ENCODE data around the gene ABHD12B. TPM values are rescaled to one million over a fixed set of nuclear protein-coding genes. Genes with fewer than 3 reads are reported as not detected.

ABHD12B gene
- total RNA-seq, 2 experiments from 2014 or later: not detected

DNA sequence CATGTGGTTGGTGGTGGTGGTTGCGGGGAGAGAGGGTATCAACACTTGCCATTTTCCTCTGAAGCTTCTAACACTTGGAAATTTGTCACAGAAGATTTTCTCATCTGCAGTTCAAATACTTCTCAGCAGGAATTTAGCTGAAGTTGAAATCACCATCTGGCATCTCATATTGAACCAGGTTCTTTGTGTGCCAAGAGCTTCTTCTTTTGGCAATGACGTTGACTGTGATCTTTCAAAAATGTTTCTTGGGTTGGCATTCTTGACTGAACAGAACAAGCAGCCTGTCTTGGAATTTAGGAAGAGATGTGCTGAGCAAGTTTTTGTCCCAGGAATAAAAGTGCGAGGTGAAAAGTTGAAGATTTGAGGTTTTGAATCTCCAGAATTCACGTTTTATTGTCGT is 32.2 kb upstream of the ABHD12B start:
- H3K4me1 Mint-ChIP-seq (ENCODE audit: low read depth): peaks cover 37% of the 10 kb centered on the region

DNA sequence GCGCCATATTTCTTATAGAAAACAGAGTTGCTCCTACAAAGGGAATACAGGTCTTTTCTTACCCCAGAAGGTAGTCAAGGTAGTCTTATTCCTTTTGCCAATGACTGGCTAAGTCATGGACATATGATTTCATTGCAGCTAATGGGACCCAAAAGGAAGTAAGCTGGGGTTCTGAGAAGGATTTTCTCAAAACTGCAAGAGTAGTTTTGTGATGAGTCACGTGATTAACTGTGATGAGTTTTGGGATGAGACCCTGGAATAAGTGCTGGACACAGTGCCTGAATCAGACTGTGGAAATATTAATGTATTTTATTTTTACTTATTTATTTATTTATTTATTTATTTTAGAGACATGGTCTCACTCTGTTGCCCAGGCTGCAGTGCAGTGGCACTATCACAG is 27.5 kb upstream of the ABHD12B start:
- H3K27ac Mint-ChIP-seq: no peak overlapping the region
- ChIA-PET CTCF (no interaction called here), POLR2A (no interaction called here)
- no peak for ATAC-seq
- peaks cover 21% of the 10 kb centered on the region for H3K4me1 Mint-ChIP-seq (ENCODE audit: low read depth)
- peaks cover 9% of the 10 kb centered on the region for H3K27me3 Mint-ChIP-seq (ENCODE audit: low read depth)
- no peaks in the 10 kb centered on the region for H3K36me3 Mint-ChIP-seq (ENCODE audit: low read depth)
- H3K9me3 Mint-ChIP-seq (ENCODE audit: insufficient read depth): no peaks in the 10 kb centered on the region
- H3K4me3 Mint-ChIP-seq: no peak overlapping the region
- no peak for DNase-seq

More for the DNA sequence above, 32.2 kb upstream of the ABHD12B start:
- no peak for ATAC-seq
- no peak overlapping the region for H3K27ac Mint-ChIP-seq
- ChIA-PET POLR2A (interaction anchor here (1.0 to 1.6 kb wide), 2 partner anchors 10 to 20 kb away, joined by 4 to 6 read pairs; no protein-coding TSS in a partner anchor), CTCF (interaction anchor here (1.2 to 2.9 kb wide), 4 partner anchors 10 to 54 kb away, joined by 3 to 21 read pairs (median 4); no protein-coding TSS in a partner anchor)
- no peaks in the 10 kb centered on the region for H3K27me3 Mint-ChIP-seq (ENCODE audit: low read depth)
- no peaks in the 10 kb centered on the region for H3K36me3 Mint-ChIP-seq (ENCODE audit: low read depth)
- no peak overlapping the region for H3K4me3 Mint-ChIP-seq
- H3K9me3 Mint-ChIP-seq (ENCODE audit: insufficient read depth): no peaks in the 10 kb centered on the region
- DNase-seq: no peak

DNA sequence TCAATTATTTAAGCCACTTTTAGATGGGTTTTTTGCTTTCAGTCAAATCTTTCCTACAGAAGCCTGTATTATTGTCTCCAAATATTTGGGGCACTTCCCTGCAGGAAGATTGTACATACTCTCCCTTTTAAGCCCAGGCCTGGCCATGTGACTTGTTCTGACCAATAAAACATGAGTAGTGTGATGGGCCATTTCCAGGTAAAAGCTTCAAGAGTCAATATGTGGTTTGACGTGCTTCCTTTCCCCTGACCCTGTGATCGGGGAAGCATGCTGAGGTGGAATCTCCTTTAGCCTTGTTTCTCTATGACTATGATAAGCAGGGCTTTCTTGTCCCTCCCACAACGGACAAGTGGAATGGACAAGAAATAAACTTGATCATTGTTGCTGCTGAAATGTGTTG is 26.7 kb upstream of the ABHD12B start:
- Mint-ChIP-seq H3K36me3 (ENCODE audit: low read depth) (no peaks in the 10 kb centered on the region), H3K9me3 (ENCODE audit: insufficient read depth) (no peaks in the 10 kb centered on the region), H3K4me1 (ENCODE audit: low read depth) (peaks cover 14% of the 10 kb centered on the region), H3K4me3 (no peak overlapping the region), H3K27me3 (ENCODE audit: low read depth) (peaks cover 9% of the 10 kb centered on the region), H3K27ac (no peak overlapping the region)
- CTCF ChIA-PET: interaction anchor here (1.4 kb wide), 2 partner anchors 12 to 27 kb away, joined by 3 to 4 read pairs; no protein-coding TSS in a partner anchor
- ATAC-seq (no peak), DNase-seq (no peak)
- POLR2A ChIA-PET: no interaction called here

- Mint-ChIP-seq H3K36me3 (ENCODE audit: low read depth) (no peaks in the 10 kb centered on the region), H3K4me1 (ENCODE audit: low read depth) (peaks cover 14% of the 10 kb centered on the region), H3K4me3 (no peak overlapping the region), H3K27me3 (ENCODE audit: low read depth) (peaks cover 9% of the 10 kb centered on the region), H3K27ac (no peak overlapping the region), H3K9me3 (ENCODE audit: insufficient read depth) (no peaks in the 10 kb centered on the region)
- ATAC-seq (no peak), DNase-seq (no peak)
- POLR2A ChIA-PET: no interaction called here
- CTCF ChIA-PET: interaction anchor here (1.2 to 1.7 kb wide), 4 partner anchors 13 to 122 kb away, joined by 3 to 8 read pairs (median 4); no protein-coding TSS in a partner anchor
Measured at GRCh38 chr14:50846226-50846880, 25.5 kb upstream of the ABHD12B start.

DNA sequence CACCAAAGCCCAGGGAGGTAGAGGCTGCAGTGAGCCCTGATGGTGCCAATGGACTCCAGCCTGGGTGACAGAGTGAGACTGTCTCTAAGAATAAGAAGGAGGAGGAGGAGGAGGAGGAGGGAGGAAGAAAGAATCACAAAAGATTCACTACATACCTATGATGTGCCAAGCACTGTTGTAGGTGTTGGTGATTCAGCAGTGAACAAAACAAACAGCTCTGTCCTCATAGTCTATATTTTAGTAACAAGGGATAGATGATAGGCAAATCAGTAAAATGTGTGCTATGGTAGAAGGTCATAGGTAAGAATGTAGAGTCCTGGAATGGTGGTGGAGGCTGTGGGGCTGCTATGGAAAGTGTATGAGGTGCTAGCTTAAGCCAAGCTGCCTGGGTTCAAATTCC is 18.0 kb upstream of the ABHD12B start:
- H3K9me3 Mint-ChIP-seq (ENCODE audit: insufficient read depth): no peaks in the 10 kb centered on the region
- no peak overlapping the region for H3K27ac Mint-ChIP-seq
- peaks cover 7% of the 10 kb centered on the region for H3K27me3 Mint-ChIP-seq (ENCODE audit: low read depth)
- peaks cover 7% of the 10 kb centered on the region for H3K4me1 Mint-ChIP-seq (ENCODE audit: low read depth)
- ChIA-PET CTCF (interaction anchor here (2.1 to 11.9 kb wide), 2 partner anchors 26 to 77 kb away, joined by 8 to 204 read pairs; partner anchors contain the start of gene NIN), POLR2A (no interaction called here)
- no peaks in the 10 kb centered on the region for H3K36me3 Mint-ChIP-seq (ENCODE audit: low read depth)
- DNase-seq: no peak
- H3K4me3 Mint-ChIP-seq: no peak overlapping the region
- ATAC-seq: no peak

DNA sequence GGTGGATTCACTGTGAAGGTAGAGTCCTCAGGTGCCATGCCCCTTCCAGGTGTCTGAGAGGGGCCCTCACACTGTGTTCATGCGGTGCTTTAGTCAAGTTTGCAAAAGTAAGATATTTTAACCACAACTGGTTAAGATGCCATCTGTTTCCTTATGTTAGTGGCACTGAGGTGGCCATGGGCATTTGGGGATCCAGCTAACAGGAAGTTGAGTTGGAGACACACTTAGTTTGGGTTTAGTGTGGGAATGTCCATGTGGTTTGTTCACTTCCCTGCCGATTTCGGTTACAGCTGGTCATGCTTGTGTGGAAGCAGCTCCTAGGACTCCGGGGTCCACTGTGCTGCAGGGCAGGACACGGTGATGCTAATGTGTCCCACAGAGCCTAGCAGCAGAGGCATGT is 17.3 kb upstream of the ABHD12B start:
- ChIA-PET POLR2A (no interaction called here), CTCF (interaction anchor here (2.1 to 11.9 kb wide), 2 partner anchors 26 to 78 kb away, joined by 8 to 204 read pairs; partner anchors contain the start of gene NIN)
- Mint-ChIP-seq H3K27me3 (ENCODE audit: low read depth) (peaks cover 5% of the 10 kb centered on the region), H3K27ac (no peak overlapping the region), H3K36me3 (ENCODE audit: low read depth) (no peaks in the 10 kb centered on the region), H3K9me3 (ENCODE audit: insufficient read depth) (no peaks in the 10 kb centered on the region), H3K4me1 (ENCODE audit: low read depth) (peaks cover 13% of the 10 kb centered on the region), H3K4me3 (no peak overlapping the region)
- DNase-seq (no peak), ATAC-seq (no peak)

DNA sequence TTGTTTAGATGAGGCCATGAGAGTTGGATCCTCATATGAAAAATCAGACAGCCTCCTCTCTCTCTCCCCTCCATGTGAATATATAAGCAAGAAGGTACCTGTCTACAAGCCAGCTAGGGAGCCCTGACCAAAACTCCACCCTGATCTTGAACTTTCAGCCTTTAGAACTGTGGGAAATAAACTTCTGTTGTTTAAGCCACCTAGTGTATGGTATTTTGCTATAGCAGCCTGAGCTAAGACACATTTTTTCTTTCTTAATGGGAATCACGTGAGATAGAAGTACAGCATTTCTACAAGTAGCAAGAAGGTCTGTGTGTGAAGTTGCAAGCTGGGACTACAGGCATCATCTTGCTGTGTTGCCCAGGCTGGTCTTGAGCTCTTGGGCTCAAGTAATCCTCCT is 16.3 kb upstream of the ABHD12B start:
- no peaks in the 10 kb centered on the region for H3K9me3 Mint-ChIP-seq (ENCODE audit: insufficient read depth)
- ChIA-PET POLR2A (no interaction called here), CTCF (interaction anchor here (0.6 to 11.9 kb wide), 4 partner anchors 27 to 99 kb away, joined by 3 to 204 read pairs (median 8); partner anchors contain the start of gene NIN)
- ATAC-seq: no peak
- H3K4me3 Mint-ChIP-seq: no peak overlapping the region
- no peak for DNase-seq
- peaks cover 19% of the 10 kb centered on the region for H3K4me1 Mint-ChIP-seq (ENCODE audit: low read depth)
- H3K27me3 Mint-ChIP-seq (ENCODE audit: low read depth): peaks cover 5% of the 10 kb centered on the region
- no peak overlapping the region for H3K27ac Mint-ChIP-seq
- no peaks in the 10 kb centered on the region for H3K36me3 Mint-ChIP-seq (ENCODE audit: low read depth)

- peaks cover 5% of the 10 kb centered on the region for H3K27me3 Mint-ChIP-seq (ENCODE audit: low read depth)
- POLR2A ChIA-PET: no interaction called here
- no peak for DNase-seq
Measured at GRCh38 chr14:50856660-50857059, 15.2 kb upstream of the ABHD12B start.

DNA sequence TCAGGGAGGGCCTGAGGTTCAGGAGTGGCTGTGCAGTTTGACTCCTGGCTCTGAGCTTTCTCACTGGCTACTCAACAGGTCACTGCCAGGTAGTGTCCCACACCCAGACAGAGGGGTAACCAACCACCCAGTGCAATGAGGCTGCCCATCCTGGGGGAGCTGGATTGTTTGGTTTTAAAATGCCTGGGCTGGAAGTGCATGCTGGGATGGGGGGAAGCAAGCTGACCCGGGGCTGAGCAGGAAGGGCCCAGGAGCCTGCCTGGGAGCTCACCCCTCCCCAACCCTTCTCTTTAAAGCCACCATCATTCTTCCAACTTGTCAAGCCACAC is 12.6 kb upstream of the ABHD12B start:
- H3K4me3 Mint-ChIP-seq: peak overlapping the region; percentile 84
- POLR2A ChIA-PET: interaction anchor here (0.7 to 3.9 kb wide), 9 partner anchors 8 to 496 kb away, joined by 3 to 40 read pairs (median 5); partner anchors contain the start of gene NIN
- peak overlapping the region; percentile 73 for H3K27ac Mint-ChIP-seq
- DNase-seq (no peak), ATAC-seq (no peak)
- CTCF ChIA-PET: interaction anchor here (0.7 to 11.9 kb wide), 24 partner anchors 7 to 539 kb away, joined by 3 to 204 read pairs (median 10); partner anchors contain the start of gene NIN
- H3K36me3 Mint-ChIP-seq (ENCODE audit: low read depth): no peaks in the 10 kb centered on the region
- H3K9me3 Mint-ChIP-seq (ENCODE audit: insufficient read depth): no peaks in the 10 kb centered on the region
- H3K27me3 Mint-ChIP-seq (ENCODE audit: low read depth): peaks cover 11% of the 10 kb centered on the region
- H3K4me1 Mint-ChIP-seq (ENCODE audit: low read depth): peaks cover 24% of the 10 kb centered on the region

More at GRCh38 chr14:50856660-50857059, 15.2 kb upstream of the ABHD12B start:
- CTCF ChIA-PET: interaction anchor here (0.6 to 11.9 kb wide), 4 partner anchors 29 to 536 kb away, joined by 3 to 204 read pairs (median 78); partner anchors contain the start of gene NIN
- H3K4me3 Mint-ChIP-seq: no peak overlapping the region
- no peaks in the 10 kb centered on the region for H3K36me3 Mint-ChIP-seq (ENCODE audit: low read depth)
- H3K9me3 Mint-ChIP-seq (ENCODE audit: insufficient read depth): no peaks in the 10 kb centered on the region
- no peak for ATAC-seq
- peaks cover 19% of the 10 kb centered on the region for H3K4me1 Mint-ChIP-seq (ENCODE audit: low read depth)
- H3K27ac Mint-ChIP-seq: no peak overlapping the region

- DNase-seq: peak; percentile 93
- peak overlapping the region; percentile 84 for H3K4me3 Mint-ChIP-seq
- peak overlapping the region; percentile 88 for H3K27ac Mint-ChIP-seq
- H3K36me3 Mint-ChIP-seq (ENCODE audit: low read depth): no peaks in the 10 kb centered on the region
- peaks cover 14% of the 10 kb centered on the region for H3K27me3 Mint-ChIP-seq (ENCODE audit: low read depth)
- peaks cover 18% of the 10 kb centered on the region for H3K4me1 Mint-ChIP-seq (ENCODE audit: low read depth)
- ChIA-PET CTCF (interaction anchor here (0.6 to 11.9 kb wide), 63 partner anchors 8 to 1093 kb away, joined by 3 to 204 read pairs (median 6); partner anchors contain the start of genes ABHD12B, KLHDC2, NIN and TRIM9), POLR2A (interaction anchor here (0.7 to 3.9 kb wide), 16 partner anchors 17 to 568 kb away, joined by 3 to 40 read pairs (median 4); partner anchors contain the start of genes DMAC2L, L2HGDH and NIN)
- ATAC-seq: peak; percentile 67
- H3K9me3 Mint-ChIP-seq (ENCODE audit: insufficient read depth): no peaks in the 10 kb centered on the region
Measured at GRCh38 chr14:50860478-50861086, 11.3 kb upstream of the ABHD12B start.

DNA sequence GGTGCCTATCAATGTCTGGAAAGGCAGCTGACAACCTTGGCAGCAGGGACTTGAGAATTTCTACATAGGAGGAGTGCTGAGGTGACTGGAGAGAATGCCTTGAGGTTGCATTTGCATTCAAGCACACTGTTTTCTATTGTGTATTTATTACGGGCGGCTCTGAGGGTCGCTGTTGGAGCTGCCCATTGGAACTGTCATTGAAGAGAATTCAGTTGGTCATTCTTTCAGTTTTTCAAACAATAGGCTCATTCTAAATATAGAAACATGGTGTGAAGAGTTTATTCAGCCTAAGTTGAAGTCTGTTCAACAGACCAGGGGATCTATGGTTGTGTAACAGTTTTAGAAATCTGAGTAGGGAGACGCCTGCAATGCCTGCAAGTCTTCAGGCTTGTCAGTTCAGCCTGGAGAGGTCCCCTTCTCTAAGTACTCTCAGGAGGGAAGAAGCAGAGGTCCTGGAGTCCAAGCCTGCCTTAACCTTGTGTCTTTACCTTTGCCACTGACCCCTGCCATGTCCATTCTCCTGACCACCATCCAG is 9.8 kb upstream of the ABHD12B start:
- peaks cover 22% of the 10 kb centered on the region for H3K27me3 Mint-ChIP-seq (ENCODE audit: low read depth)
- H3K36me3 Mint-ChIP-seq (ENCODE audit: low read depth): no peaks in the 10 kb centered on the region
- ChIA-PET CTCF (interaction anchor here (1.5 to 11.9 kb wide), 7 partner anchors 10 to 519 kb away, joined by 3 to 204 read pairs (median 25); partner anchors contain the start of gene NIN), POLR2A (interaction anchor here (1.3 kb wide), 1 partner anchor 31 kb away, joined by 5 read pairs; the partner anchor contains the start of gene NIN)
- H3K4me1 Mint-ChIP-seq (ENCODE audit: low read depth): peaks cover 18% of the 10 kb centered on the region
- no peak for ATAC-seq
- DNase-seq: no peak
- no peak overlapping the region for H3K27ac Mint-ChIP-seq
- H3K4me3 Mint-ChIP-seq: no peak overlapping the region
- H3K9me3 Mint-ChIP-seq (ENCODE audit: insufficient read depth): no peaks in the 10 kb centered on the region

All from activated CD8-positive, alpha-beta T cell treated with anti-CD3 and anti-CD28 coated beads, Interleukin-2, amount 10 ng/mL, durations not matched to agents 7 days and 5 days (primary cell).